GM18519 (cell line): Measurements from ENCODE around the gene UBE2D2.

Source experiments
- ATAC-seq: cut with Tn5 transposase; IDR thresholded peaks from one replicate; pipeline ENCODE4 v1.9.1; 2021; ENCODE audit warnings: mild to moderate bottlenecking, moderate library complexity; ENCODE audit not compliant: unreplicated experiment, low FRiP score

Gene UBE2D2

DNA sequence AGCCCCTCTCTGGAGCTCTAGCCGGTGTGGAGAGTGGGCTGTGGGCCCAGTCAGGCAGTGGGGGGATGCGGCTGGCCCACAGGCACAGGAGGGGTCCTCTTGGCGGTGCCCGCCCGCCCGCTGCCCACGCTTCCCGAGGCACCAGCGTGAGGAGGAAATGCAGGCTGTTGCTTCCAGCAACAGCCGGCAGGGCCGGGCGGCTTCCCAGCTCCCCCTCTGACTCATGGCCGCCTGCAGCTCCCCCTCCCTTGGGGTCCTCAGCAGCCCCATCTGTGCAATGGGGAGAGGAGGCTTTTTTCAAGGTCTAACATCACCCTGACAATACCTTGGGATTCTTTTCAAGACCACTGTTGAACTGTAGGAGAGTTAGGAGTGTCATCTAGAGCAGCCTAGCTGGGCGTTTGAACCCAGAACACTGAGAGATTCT is 97.4 kb downstream of the UBE2D2 start:
- no peak for ATAC-seq

DNA sequence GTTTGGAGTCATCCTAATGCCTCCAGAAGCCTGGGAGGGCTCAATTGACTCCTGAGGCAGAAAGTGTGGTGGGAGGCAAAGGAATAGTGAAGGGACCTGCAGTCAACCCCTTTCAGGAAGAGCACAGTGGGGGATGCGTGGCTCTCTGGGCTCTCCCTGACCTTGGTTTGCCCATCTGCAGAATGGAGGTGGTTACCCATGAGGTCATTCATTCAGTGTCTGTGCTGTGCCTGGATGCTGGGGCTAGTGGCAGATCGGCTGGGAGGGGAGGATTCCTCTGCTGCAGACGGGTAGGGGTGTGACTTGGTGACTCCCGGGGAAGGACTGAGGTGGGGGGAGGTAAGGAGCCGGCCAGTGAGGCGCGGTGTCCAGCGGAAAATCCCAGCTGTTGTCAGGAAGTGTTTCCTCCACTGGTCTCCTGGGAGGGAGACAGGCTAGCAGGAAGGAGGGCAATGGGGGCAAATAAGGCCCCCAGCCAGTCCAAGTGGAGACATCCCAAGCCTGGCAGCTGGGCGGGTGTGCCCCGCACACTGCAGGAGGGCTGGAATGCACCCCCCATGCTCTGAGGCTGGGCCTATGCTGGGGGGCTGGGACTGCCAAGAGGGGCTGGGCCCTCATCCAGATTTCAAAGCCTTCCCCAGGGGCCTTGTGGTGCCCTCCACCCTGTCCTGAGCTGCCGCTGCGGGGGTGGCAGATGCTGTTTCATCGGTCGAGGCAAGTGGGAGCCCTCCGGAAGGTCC is 98.0 kb downstream of the UBE2D2 start:
- ATAC-seq: no peak

DNA sequence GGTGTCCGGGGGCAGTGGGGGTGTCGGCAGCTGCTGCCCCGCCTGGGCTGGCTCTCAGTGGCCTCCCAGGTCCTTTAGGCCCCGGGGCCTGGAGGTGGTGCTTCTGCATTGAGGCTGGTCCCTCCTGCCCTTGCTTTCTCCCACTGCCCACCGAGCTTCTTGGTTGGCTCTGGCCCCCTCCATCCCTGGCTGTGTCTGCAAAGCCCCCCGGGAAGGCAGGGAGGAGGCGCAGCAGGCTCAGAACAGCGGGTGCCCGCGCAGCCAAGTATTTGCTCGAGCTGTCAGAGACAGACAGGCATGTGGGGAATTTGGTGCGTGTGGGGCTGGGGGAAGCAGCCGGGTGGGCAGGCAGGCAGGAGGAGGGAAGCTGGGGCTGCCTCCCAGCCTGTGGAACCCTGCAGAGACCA is 98.6 kb downstream of the UBE2D2 start:
- no peak for ATAC-seq

DNA sequence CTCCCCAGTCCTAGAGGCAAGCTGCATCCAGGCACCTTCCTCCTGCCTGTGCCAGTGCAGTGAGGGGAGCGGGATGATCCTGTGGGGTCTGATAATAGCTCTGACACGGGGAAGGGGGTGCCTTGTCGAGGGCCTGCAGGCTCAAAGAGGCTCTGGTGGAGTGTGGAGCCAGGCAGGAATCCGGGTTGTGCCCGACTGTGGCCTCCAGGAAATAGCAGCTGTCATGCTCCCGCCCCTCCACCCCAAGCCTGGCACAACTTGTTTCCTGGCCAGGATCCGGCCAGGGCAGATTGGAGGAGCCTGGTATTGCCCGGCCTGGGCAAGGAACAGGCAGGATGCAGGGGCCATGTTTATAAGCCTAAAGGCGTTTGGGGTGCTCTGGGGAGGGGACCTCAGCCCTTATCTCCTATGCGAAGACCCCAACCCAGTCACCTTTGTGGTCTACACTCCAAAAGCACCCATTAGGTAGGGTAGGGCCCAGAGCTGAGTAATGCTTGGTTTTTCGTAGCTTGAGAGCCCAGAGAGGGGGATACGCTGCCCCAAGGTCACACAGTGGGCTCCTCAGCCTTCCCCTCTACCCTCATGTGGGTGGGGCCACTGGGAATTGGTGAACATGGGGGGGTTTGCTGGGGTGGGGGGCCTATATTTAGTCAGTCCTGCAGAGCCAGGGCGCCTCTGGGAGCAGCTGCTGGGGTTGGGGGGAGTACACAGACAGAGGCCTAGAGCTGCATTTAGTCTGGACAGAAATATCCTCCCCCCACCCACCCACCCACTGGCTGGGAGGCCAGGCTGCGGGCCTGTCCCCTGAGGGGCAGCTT is 99.2 kb downstream of the UBE2D2 start:
- ATAC-seq: no peak

DNA sequence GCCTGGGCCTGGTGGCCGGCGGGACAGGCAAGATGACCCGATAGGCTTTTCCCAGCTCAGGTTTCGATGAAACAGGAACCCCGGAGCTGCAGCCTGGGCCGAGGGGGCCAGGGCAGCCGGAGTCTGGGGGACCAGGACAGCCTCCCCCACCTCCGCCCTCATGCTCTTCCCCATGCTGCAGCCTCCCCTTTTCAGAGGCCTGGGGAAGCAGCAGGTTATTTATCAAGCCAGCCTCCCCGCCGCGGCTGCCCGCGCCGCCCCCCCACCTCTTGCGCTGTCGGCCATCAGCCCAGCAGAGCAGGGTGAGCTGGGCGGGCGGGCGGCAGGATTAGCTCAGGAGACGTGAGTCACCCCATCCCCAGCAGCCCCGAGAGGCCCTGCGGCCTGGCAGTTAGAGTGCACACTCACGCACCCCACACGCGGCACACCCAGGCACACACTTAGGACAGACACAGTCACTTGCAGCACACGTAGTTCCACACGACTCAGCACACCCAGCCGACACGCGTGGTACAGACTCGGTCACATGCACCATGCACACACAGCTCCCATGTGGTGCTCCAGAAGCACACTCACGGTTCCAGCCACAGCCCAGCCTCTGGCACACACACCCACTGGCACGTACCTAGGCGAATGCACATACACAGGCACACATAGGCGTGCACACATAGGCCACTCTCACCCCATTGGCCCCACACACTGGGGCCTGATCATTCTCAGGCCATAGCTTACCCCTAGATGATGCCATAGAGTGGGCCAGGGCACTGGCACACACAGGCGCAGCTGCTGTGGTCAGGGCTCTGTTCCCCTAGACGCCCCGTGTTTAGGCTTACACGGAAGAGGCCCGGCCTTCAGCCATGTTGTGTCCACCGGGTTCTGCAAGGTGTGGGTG is 100.0 kb downstream of the UBE2D2 start:
- ATAC-seq: no peak

DNA sequence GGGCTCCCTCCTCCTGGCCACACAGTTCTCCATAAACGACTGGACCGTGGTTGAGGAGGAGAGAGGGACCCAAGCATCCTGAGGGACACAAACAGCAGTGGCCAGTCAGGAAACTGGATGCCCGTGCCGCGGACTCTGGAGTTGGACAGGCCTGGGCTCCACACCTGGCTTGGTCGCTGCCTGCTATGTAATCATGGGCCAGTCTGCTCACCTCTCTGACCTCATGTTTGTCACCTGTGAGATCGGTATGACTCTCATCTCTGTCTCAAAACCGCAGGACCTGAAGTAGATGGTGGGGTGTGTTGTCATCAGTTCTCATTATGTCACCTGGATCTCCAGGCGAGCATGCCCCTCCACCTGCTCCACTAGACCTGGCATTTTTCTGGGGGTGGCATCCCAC is 101.5 kb downstream of the UBE2D2 start:
- ATAC-seq: no peak

DNA sequence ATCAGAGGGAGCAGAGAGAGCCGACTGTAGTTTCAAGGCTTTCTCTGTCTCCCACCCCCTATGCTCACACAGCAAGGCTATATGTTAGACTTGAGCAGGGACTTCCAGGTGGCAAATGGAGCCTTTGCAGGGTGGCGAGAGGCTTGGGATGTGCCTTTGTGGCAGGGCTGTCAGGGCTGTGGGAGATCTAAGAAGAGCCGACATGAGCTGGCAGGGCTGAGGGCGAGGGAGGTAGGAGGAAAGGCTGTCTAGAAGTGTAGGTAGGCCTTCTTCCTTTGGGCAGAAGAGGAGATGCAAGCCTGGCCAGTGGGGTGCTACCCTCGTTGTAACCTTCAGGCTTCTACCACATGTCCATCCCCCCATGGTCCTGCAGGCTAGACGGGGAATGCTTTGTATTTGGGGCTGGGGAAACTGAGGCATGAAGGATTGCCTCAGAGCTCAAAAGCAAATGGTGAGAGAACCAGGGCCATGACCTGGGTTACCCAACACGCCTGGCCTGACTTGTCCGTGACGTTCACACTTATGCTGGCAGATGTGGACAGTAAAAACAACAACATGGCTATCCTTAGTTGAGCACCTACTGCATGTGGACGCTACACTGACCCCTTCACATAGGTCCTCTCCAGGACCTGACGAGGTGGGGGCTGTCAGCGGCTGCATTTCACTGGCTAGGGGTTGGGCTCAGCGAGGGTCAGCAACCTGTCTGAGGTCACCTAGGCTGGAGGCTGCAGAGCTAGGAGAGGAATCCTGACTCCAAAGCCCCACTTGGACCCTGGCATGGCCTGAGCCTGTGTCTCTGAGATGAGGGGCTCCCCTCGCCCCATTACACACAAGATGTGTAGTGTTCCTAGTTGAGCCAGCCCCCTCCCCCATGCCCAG is 102.3 kb downstream of the UBE2D2 start:
- no peak for ATAC-seq

DNA sequence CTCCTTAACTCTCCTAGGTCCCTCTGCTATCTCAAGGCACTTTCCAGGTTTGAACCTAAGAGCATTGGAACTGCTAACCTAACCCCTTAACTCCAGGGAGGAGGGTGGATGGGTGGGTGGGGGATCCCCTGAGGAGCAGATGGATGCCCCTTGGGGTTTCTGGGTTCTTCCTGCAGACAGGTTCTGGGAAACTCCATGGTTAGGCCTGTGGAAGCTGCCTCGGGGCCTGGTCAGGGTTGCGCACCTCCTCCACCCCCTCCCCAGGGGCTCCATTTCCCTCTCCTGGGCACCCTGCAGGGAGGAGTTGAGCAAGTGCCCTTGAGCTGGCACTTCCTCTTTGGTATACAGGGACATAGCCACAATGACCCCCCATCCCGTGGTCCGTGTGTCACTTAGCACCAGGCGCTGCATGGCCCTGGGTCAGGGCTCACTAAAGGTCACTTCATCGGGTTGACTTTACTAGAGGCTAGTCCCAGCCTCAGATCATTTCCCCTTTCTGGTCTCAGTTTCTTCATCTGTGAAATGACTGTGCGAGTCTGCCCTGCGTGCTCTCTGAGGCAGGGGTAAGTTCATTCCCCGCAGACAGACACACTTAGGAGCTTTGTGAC is 103.1 kb downstream of the UBE2D2 start:
- peak; percentile 38 for ATAC-seq

DNA sequence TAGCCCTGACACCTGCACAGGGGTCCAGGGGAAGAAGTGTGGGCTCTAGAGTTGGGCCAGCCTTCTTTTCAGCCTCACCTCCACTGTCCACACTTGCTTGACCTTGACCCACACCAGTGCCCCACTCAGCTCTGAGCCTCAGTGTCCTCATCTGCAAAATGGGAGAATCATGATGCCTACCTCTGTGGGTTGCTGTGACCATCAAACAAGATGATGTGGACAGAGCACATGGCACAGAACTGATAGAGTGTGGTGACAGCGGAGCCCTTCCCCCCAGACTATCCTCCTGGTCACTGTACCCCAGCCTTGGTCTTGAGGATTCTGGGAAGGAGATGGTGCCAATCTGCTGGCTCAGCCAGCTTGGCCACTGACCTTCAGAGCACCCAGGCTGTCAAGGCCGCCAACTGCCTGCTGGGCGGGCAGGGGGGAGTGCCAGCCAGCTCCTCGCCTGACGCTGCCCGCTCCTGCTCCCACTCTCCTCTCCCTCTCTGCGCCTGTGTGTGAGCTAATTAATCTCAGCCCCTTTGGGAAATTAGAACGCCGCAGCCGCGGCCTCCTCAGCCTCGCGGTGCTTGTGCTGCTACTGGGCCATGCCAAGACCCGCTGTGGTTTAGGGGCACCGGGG is 103.7 kb downstream of the UBE2D2 start:
- ATAC-seq: no peak

DNA sequence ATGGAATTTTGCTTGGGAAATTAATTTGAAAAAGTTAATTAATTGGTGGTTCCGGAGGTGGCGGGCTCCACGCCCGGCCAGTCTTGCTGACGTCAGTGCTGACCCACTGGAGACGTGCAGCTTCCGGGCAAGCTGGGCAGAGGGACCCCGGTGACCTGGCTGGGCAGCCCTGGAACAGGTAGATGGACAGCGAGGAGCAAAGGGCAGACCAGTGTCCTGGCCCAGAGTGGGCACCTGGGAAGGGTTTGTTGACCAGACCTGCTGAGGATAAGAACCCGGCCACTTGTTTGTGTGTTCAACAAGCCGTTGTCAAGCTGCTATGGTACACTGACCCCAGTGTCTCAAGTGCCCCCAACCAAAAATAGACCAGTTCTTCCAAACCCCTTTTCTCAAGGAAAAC is 104.5 kb downstream of the UBE2D2 start:
- ATAC-seq: no peak

DNA sequence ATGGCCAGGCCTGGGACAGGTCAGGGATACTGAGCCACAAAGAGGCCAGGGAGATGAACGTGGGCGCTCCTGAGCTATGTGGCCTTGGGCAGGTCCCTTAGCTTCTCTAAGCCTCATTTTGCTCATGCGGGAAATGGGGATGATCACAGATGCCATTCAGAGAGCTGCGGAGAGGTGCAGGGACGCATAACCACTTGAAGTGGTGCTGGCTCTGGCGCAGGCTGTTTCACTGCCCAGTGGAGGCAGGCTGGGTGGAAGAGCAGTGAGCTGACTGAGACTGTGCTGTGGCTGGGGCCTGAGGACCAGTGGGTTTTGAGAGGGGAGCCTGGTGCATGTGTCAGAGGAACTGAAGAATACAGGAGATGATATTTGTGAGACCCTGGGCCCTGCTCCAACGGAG is 105.4 kb downstream of the UBE2D2 start:
- no peak for ATAC-seq

DNA sequence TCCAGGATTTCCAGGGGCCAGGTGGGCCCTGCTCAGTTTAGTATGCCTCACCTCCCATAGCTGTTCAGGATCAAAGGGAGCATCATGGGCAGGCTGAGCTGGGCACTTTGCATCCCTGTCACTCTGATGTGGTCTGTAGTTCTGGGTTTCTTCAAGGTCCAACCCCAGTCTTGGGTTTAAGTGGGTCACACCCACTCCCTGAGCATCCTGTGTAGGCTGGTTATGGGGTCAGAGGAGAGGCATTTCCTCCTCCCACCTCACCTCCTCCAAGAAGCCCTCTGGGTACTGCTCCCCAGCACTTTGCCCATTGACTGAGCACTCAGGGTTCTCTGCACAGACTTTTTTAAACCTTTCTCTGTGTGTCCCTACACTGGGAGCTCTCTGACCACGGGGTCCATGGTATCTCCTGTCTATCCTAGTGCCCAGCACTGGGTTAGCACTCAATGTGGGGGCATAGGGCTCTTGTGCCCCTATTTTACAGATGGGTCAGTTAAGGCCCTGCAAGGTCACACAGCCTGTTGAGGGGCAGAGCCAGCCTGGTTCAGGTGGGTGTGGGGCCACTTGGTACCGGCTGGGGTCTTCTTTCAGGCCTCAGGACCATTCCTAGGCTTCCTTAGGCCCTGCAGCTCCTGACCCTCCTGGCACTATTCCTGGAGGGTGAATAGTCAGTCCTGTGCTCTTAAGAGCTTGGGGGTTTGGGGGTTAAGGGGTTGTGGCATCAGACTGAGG is 106.0 kb downstream of the UBE2D2 start:
- ATAC-seq: no peak

DNA sequence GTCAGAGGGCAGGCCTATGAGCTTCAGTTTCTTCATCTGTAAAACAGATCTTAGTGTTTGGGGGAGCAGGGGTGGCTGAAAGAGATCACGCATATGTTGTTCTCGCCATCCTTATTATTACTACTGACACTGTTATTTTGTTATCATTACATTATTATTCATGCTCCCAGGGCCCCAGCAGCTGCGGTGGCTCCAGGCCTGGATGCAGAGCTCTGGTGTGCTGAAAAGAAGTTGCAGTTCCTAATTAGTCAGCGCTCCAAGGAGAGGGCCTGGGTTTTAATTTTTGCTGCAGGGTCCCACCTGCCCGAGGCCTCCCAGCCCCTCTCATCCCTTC is 106.6 kb downstream of the UBE2D2 start:
- ATAC-seq: no peak

DNA sequence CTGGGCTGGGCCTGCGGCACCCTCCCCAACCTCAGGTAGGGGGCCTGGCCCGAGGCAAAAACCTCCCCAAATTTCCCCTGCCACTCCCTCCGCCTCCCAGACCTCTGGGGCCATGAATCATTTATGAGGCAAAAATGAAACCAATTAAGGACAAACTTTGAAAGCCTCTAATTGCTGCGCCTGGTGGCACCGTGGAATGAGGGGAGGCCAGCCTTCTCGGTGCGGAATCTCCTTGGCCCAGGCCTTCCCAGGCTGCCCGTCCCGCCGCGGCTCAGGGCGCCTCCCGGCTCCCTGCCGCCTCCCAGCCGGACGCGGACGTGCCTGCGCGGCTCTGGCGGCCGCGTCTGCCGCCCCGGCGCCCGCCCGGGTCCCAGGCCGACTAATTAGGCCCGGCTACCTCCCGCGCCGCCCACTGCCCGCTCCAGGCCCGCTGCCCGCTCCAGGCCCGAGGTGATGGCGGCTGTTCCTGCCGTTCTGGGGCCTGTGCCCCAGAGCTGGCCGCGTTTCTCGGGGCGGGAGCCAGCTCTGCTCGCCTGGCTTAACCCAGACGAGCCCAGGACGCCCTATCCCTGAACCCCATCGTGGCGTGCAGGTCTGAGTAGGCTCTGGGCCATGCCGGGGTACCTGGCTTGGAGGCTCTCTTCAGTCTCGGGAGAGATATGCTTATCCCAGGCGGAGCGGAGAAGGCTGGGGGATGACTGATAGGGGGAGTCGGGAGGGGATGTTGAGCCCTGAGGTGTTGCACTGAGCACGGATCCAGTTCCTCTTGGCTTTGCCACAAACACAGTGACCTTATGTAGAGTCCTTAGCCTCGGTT is 107.1 kb downstream of the UBE2D2 start:
- ATAC-seq: no peak

DNA sequence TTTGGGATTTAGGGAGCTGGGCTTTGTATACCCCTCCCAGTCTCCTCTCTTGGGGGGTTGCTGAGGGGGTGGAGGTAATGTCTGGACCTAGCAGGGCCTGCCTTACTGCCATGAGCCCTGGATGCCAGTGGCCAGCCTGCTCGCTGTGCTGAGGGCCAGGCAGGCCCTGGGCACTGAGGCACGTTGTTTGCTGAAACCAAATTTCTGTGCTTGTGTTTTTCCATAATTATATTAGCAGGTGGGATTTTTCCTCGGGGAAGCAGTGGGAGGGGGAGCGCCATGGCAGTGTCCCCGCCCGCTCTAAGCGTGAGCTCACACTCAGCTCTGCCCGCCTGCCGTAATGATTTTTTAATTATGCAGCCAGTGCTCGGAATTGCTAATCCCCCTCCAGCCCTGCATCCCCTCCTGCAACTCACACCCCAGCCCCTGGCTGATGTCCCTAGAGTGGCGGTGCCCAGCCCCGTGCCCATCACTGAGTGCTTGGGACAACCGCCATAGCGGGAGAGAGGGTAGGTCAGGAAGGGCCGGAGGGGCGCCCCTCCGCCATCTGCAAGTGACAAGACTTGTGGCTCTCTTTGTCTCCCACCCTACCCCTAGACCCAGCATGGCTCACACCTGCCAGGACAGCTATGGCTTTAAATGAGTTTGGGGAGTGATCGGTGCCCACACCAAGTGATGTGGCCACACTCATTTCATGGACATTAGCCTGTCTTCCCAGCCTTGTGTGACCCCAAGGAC is 108.0 kb downstream of the UBE2D2 start:
- no peak for ATAC-seq

DNA sequence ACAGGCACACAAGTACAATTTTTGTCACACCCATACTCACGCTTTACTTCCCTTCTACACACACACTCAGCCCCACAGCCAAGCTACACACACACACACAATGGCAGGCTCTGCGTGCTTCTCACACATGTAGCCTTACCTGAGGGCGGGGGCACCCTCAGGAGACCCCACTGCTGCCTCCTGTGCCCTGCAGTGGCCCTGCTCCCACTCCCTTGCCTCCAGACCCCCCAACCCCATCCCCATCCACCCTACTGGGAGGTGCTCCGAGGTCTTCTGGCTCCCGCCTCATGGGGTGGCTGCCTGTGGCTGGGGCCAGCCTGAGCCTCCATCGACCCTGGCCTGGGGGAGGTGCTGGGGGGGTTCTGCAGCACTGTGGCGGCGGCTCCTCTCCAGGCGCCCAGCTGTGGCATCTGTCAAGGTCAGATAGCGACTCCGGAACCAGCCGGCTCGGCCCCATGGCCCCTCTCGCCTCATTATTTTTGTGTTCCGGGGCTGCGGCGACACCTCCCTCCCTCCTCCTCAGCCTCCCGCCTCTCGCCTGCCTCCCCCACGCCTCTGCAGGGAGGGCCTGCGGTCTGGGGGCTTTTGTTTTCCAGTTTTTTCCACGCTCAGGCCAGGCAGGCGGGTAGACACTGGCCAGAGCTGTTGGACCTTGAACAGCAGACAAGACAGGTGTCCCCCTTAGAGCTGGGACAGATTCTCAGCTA is 108.7 kb downstream of the UBE2D2 start:
- ATAC-seq: peak; percentile 1
